ENCODE measurements around the gene SIRT3.
A peak's percentile ranks its signal among the peaks of the same experiment; 100 is the strongest.
"Not testable (repeated sequence)": the region's sequence is repeated elsewhere in the genome, so short reads cannot be mapped to it uniquely, and the experiment has no call there.

The SIRT3 gene

DNA sequence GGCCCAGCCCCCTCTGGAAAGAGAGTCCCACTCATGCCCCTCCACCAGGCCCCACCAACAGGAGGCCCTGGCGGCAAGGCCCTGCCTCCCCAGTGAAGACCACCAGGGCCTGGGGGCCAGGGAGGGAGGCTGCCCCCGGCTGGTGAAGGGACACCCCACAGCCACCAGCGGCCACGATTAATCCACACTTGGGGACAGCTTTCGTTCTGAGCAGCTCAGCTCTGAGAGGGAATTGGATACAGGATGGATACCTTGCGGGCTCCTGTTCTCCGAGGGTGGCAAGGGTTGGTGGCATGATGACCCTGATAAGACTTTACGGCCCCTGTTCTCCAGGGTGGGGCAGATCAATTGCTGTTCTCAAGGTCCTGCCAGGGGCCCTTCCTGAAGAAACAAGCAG, 35.2 kb upstream of the SIRT3 start:
- H3K4me1 Mint-ChIP-seq, result peaks cover 31% of the 10 kb centered on the region
- DNase-seq, result no peak
- peaks cover 29% of the 10 kb centered on the region for H3K9me3 Mint-ChIP-seq
- H3K27me3 Mint-ChIP-seq (ENCODE audit: low read depth, poor library complexity), result peaks cover 28% of the 10 kb centered on the region
- H3K4me3 Mint-ChIP-seq, result no peak overlapping the region
- TF ChIP-seq, protein P1, sequence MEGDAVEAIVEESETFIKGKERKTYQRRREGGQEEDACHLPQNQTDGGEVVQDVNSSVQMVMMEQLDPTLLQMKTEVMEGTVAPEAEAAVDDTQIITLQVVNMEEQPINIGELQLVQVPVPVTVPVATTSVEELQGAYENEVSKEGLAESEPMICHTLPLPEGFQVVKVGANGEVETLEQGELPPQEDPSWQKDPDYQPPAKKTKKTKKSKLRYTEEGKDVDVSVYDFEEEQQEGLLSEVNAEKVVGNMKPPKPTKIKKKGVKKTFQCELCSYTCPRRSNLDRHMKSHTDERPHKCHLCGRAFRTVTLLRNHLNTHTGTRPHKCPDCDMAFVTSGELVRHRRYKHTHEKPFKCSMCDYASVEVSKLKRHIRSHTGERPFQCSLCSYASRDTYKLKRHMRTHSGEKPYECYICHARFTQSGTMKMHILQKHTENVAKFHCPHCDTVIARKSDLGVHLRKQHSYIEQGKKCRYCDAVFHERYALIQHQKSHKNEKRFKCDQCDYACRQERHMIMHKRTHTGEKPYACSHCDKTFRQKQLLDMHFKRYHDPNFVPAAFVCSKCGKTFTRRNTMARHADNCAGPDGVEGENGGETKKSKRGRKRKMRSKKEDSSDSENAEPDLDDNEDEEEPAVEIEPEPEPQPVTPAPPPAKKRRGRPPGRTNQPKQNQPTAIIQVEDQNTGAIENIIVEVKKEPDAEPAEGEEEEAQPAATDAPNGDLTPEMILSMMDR (IDR thresholded peaks at IDR 0.05), result no peak
- H3K27ac Mint-ChIP-seq, result no peak overlapping the region
- H3K36me3 Mint-ChIP-seq (ENCODE audit: low read depth), result no peaks in the 10 kb centered on the region

DNA sequence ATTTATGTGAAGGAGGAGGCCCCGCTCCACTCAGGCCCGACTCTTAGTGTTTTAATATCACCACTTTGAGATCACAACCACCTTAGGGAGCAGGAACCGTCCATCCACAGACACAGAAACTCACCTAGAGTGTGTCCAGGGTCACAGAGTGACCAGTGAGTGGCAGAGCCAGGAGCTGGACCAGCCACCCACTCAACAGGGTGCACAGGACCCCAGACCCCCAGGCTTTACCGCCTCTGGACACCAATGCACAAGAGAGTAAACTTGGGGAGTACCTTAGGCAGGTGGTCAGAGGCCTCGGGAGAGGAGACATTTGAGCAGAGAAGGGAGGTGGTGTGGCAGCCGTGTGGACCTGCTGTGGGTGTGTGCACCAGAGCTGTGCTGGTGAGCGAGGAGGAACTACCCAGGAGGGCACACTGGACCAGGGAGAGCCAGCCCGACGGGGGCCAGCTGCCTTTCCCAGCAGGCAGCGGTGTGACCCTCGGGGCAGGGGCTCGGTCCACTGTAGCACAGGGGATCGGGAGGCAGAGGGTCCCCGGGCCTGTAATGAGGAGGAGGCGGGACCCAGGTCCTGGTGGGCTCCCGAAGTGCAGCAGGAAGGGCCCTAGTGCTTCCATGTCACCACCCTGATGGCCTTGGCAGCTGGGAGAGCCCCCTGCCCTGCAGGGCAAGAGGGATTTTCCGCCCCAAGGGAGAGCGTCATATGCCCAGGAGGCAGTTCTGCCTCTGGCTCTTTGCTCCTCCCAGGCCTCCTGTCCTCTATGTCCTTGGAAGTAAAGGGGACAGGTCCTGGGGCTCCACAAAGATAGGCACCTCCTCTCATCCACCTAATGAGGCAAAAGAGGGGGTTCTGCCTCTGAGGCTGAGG, 34.5 kb upstream of the SIRT3 start:
- peaks cover 28% of the 10 kb centered on the region for H3K27me3 Mint-ChIP-seq (ENCODE audit: low read depth, poor library complexity)
- no peak overlapping the region for H3K4me3 Mint-ChIP-seq
- H3K9me3 Mint-ChIP-seq, result peaks cover 22% of the 10 kb centered on the region
- TF ChIP-seq, protein P1 (IDR thresholded peaks at IDR 0.05), result no peak
- no peak overlapping the region for H3K27ac Mint-ChIP-seq
- H3K4me1 Mint-ChIP-seq, result peaks cover 31% of the 10 kb centered on the region
- DNase-seq, result no peak
- H3K36me3 Mint-ChIP-seq (ENCODE audit: low read depth), result no peaks in the 10 kb centered on the region

DNA sequence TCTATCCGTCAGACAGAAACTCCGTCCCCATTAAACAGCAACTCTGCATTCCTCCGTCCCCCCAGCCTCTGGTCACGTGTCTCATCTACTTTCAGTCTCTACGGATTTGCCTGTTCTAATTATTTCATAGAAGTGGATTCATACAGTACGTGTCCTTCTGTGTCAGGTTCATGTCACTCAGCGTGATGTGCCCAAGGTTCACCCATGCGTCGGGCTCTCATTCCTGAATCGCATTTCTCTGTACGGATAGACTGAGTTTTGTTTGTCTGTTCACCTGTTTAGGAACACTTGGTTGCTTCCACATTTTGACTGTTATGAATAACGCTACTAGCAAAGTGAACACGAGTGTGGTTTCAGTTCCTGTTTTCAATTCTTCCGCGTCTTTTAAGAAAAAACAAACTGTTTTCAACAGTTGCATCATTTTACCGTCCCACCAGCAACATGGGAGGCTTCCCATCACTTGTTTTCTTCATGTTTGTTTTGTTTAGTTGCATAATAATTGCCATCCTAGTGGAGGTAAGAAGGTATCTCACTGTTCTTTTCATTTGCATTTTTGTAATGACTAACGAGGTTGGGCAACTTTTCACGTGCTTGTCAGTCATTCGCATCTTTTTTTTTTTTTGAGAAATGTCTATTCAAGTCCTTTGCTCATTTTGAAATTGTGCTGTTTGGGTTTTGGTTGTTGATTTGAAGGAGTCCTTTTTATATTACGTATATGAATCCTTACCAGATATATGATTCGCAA, 33.2 kb upstream of the SIRT3 start:
- no peak overlapping the region for H3K4me3 Mint-ChIP-seq
- H3K9me3 Mint-ChIP-seq, result peaks cover 27% of the 10 kb centered on the region
- no peaks in the 10 kb centered on the region for H3K36me3 Mint-ChIP-seq (ENCODE audit: low read depth)
- TF ChIP-seq, protein P1 (IDR thresholded peaks at IDR 0.05), result no peak
- peaks cover 31% of the 10 kb centered on the region for H3K4me1 Mint-ChIP-seq
- no peak overlapping the region for H3K27ac Mint-ChIP-seq
- no peak for DNase-seq
- peaks cover 28% of the 10 kb centered on the region for H3K27me3 Mint-ChIP-seq (ENCODE audit: low read depth, poor library complexity)

DNA sequence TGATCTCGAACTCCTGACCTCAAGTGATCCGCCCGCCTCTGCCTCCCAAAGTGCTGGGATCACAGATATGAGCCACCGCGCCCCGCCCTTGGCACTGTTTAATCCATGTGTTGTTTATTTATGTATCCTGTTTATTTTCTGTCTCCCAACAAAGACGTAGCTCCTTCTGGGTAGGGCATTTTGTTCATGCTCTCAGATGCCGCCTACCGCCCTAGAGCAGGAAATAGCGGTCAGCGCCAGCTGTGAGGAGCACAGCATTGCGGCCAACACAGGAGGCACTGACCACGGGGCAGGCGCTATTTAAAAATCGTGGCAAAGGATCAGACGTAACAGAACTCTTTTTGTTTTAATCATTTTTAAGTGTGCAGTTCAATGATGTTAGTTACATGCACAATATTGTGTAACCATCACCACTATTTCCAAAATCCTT, 32.6 kb upstream of the SIRT3 start:
- DNase-seq, H3K27ac Mint-ChIP-seq: not testable (repeated sequence)
- H3K4me1 Mint-ChIP-seq, result peaks cover 31% of the 10 kb centered on the region

DNA sequence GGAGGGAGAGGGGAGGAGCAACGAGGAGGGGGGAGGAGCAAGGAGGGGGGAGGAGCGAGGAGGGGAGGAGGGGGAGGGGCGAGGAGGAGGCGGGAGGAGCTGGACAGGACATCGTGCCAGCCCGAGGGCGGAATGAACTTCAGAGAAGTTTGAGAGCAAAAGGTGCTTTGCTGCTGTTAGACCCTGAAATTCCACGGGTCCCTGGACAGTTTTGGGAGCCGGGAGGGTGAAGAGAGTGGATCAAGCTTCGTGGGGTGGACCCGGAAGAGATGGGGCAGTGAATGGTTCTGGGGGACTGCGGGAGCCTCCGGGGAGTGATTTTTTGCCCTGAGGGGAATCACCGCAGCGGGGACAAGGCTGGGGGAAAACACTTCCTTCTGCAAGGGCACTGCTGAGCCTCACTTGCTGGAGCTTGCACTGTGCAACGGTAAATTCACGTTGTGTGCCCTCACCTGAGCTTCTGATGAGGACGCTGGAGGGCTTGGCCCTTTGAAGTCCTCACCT, 31.4 kb upstream of the SIRT3 start:
- Mint-ChIP-seq H3K4me3 (no peak overlapping the region), H3K4me1 (peaks cover 31% of the 10 kb centered on the region), H3K27me3 (ENCODE audit: low read depth, poor library complexity) (peaks cover 24% of the 10 kb centered on the region), H3K27ac (peak overlapping the region; percentile 74), H3K9me3 (peaks cover 33% of the 10 kb centered on the region), H3K36me3 (ENCODE audit: low read depth) (no peaks in the 10 kb centered on the region)
- no peak for DNase-seq
- TF ChIP-seq, protein P1 (IDR thresholded peaks at IDR 0.05), result no peak

More for the DNA sequence above, 32.6 kb upstream of the SIRT3 start:
- not testable (repeated sequence) for H3K36me3 Mint-ChIP-seq (ENCODE audit: low read depth)
- H3K9me3 Mint-ChIP-seq, result peaks cover 33% of the 10 kb centered on the region
- H3K27me3 Mint-ChIP-seq (ENCODE audit: low read depth, poor library complexity), result peaks cover 28% of the 10 kb centered on the region
- peak overlapping the region; percentile 28 for H3K4me3 Mint-ChIP-seq

All from nephron progenitor cell (in vitro differentiated cells).